ENCODE data around the gene TBX1. TPM values are rescaled to one million over a fixed set of nuclear protein-coding genes. Genes with fewer than 3 reads are reported as not detected.

TBX1 gene
- total and polyA plus RNA-seq, 10 of the 15 experiments (the other 5 are each of a cell fraction or from before 2014, with no cell fraction given), result not detected

DNA sequence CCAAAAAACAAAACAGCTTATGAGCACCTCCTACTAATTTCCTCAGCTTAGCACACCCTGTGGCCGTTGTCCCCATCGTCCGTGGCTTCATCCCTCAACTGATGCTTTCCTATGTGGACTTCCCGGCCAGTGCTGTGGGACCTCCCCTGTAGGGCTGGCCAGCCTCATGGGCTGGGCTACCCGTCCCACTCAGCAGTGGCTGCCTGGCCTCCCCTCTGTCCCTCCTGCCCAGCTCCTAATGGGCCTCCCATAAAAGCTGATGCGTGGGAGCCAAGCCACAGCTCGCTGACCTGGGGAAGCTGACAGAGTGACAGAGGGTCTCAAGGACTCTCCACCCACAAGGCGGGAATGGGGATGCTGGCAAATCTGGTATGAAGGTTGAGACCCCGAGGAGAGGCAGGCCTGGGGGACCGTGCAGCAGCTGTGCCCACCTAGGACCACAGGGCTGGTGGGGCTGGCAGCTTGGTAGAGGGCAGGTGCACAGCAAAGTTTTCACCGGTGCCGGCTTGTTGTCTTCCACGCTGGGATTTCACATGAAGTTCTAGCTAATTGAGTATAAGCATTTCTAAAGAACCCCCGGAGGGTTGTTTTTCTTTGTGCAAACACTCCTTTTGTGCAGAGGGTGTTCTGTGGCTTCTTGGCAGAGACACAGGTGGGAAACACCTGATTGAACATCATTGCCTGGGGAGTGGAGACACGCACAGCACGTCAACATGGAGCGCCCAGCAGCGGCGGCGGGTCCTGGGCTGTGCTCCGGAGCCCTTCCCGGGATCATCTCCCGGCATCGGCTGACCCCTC, 23.2 kb downstream of the TBX1 start:
- no peak for FAIRE-seq
- Histone ChIP-seq H3K4me3 (no peak overlapping the region), H3K36me3 (ENCODE audit: control insufficient read depth in 2 of 2, insufficient read depth in 2 of 2, low read length in 1 of 2) (no peaks in the 10 kb centered on the region), H3K4me2 (ENCODE audit: control insufficient read depth, insufficient read depth) (no peak overlapping the region), H3K27ac (ENCODE audit: control insufficient read depth, insufficient read depth) (no peak overlapping the region), H3K9ac (ENCODE audit: control insufficient read depth, insufficient read depth, low read length) (no peak overlapping the region), H4K20me1 (ENCODE audit: control insufficient read depth, insufficient read depth) (no peaks in the 10 kb centered on the region), H3K27me3 (replicated peaks in 1 of 2; ENCODE audit: control insufficient read depth in 2 of 2, insufficient read depth in 2 of 2, low read length in 1 of 2) (peaks cover 0 to 2% of the 10 kb centered on the region in 2 experiments; a peak in 1 of 4 replicates), H3K9me3 (replicated peaks; ENCODE audit: control insufficient read depth, insufficient read depth, low read length) (no peaks in the 10 kb centered on the region), H2AFZ (ENCODE audit: control insufficient read depth, low read depth, low read length) (no peak overlapping the region), H3K79me2 (ENCODE audit: control insufficient read depth, insufficient read depth, low read length) (no peaks in the 10 kb centered on the region), H3K4me1 (ENCODE audit: control insufficient read depth, insufficient read depth, low read length) (no peaks in the 10 kb centered on the region)
- RAD21 ChIA-PET (ENCODE audit: unreplicated experiment), result no interaction called here
- CTCF ChIA-PET, result no interaction called here
- TF ChIP-seq BRCA1 (IDR thresholded peaks at IDR 0.05; ENCODE audit: low read depth, low read length) (no peak), CEBPB (IDR thresholded peaks at IDR 0.05; ENCODE audit: borderline replicate concordance in 1 of 2, low read depth in 2 of 2, low read length in 2 of 2) (no peak), CBFB (IDR thresholded peaks at IDR 0.05; ENCODE audit: low read depth) (no peak), CREM (IDR thresholded peaks at IDR 0.05; ENCODE audit: low read depth) (no peak), SMAD5 (IDR thresholded peaks at IDR 0.05; ENCODE audit: low read depth) (no peak), RELA (IDR thresholded peaks at IDR 0.05; ENCODE audit: borderline replicate concordance, partially characterized antibody) (no peak), ZNF384 (IDR thresholded peaks at IDR 0.05; ENCODE audit: borderline replicate concordance, low read depth, low read length) (no peak)
- 76% methylated on average over 24 of the region's 24 CpGs for WGBS (ENCODE audit: insufficient coverage, insufficient replicate concordance, low lambda C conversion rate, missing lambda C conversion rate)
- DNase-seq (ENCODE audit: low read depth, low spot score), result no peak
- ATAC-seq, result no peak
- BruUV-seq (replicated peaks), result no TSS peak
- in situ Hi-C loops (cut with MboI), result no loop called here
- SMC1A ChIA-PET (ENCODE audit: uncharacterized antibody, unreplicated experiment), result no interaction called here
- POLR2A ChIA-PET, result no interaction called here
- intact Hi-C loops (cut with micrococcal nuclease; ENCODE audit: unreplicated experiment), result no loop called here
